ENCODE data around the gene SNRNP40. TPM values are rescaled to one million over a fixed set of nuclear protein-coding genes. Genes with fewer than 3 reads are reported as not detected.

The SNRNP40 gene
- total RNA-seq (2014; rRNA removed; shearing (Covaris generic)), result 163 and 207 TPM in 2 replicates
- polyA plus RNA-seq (2015; cell fraction: cytosol; rRNA removed), result 66.6 and 75.2 TPM in 2 replicates
- 75.9 and 84.8 TPM in 2 replicates for polyA plus RNA-seq (2015; cell fraction: nucleus; rRNA removed)

DNA sequence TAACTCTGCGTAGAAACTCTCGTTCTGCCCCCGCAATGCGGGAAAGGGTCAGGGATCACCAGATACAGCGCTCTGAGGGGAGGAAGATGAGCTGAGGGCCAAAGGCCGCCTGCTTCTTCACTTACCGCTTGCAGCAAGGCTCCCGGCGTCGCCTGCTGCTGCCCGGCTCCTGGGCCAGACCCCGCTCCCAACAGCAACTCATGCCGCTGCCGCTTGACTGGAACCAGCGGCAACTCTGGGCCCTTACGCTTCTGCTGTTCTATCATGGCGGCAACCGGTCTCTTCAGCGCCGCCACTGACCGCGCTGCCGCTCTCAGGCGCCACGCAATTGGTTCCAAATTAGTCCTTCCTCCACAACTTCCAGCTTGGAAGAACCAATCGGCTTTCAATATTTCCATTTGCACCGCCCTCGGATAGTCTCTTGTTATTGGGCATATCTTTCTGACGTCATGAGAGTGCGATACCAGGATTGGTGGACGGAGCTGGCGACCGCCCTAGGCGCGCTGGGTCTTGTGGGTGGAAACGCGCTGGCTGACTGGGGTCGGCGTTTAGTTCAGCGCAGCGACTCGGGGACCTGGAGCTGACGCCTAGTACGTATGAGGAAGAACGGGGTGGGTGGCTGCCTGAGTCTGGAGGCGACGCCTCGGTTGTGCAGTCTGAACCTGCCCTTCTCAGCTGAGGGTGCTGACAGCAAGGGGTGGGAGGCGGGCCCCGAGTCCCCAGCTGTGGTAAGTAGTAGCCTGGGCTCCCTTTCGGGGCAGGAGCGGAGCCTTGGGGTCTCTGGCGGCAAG is at the start of gene SNRNP40, which contains the start of gene ZCCHC17:
TSS of gene SNRNP40 (minus strand) at position 303 of the 791 bp plus-strand sequence. CDS start at position 266, 37 bp downstream.
TSS of gene ZCCHC17 (plus strand) at position 547 of the 791 bp plus-strand sequence. CDS start 13,067 bp downstream, outside the sequence.
- peak; percentile 99 for DNase-seq (ENCODE audit: low read depth)

DNA sequence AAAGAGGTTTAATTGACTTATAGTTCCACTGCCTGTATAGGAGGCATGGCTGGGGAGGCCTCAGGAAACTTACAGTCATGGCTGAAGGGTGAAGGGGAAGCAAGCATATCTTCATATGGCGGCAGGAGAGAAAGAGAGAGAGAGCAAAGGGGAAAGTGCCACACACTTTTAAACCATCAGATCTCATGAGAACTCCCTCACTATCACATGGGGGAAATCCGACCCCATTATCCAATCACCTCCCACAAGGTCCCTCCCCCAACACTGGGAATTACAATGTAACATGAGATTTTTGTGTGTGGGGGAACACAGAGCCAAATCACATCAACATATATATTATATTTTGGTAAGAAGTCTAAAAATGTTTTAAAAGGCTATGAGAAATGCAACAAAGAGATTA is 49.0 kb upstream of the SNRNP40 start:
- no peak for DNase-seq (ENCODE audit: low read depth)

DNA sequence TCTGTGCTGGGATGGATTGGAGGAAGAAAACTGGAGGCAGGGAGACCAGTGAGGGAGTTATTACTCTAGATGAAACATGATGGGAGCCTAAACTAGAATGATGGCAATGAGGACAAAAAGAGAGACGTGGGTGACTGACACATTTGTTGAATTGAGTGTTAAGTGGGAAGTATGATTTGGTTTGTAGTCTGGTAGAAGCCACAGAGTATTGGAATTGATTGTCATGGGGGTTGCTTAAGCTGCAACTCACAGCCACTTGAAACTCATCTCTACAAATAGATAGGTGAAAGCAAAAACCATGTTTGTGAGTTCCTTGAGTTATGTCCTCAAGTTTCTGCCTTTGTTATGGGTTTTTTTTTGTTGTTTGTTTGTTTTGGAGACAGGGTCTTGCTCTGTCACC is 47.9 kb upstream of the SNRNP40 start:
- no peak for DNase-seq (ENCODE audit: low read depth)

DNA sequence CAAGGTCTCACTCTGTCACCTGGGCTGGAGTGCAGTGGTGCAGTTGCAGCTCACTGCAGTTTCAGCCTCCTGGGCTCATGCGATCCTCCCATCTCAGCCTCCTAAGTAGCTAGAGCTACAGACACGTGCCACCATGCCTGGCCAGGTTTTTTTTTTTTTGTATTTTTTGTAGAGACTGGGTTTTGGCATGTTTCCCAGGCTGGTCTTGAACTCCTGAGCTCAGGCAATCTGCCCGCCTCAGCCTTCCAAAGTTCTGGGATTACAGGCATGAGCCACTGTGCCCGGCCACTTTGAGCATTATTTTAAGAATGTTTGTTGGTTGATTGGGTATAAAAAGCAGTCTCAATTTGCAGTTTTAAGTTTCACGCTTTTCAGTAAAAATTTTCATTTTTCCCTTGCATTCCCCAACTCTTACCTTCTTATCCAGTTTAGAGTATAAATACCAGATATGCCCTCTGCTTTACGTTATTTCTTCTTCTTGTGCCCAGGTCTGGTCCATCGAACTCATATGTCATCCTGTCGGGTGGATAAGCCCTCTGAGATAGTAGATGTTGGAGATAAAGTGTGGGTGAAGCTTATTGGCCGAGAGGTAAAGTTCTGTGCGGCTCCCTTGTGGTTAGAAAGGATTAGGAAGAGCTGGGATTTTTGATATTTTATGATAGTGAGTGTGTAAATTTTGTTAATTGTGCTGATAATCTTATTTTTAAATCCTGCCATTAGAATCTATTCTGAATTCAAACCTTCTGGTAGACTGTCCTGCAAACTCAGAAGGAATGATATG is 40.3 kb upstream of the SNRNP40 start:
- DNase-seq (ENCODE audit: low read depth), result no peak

DNA sequence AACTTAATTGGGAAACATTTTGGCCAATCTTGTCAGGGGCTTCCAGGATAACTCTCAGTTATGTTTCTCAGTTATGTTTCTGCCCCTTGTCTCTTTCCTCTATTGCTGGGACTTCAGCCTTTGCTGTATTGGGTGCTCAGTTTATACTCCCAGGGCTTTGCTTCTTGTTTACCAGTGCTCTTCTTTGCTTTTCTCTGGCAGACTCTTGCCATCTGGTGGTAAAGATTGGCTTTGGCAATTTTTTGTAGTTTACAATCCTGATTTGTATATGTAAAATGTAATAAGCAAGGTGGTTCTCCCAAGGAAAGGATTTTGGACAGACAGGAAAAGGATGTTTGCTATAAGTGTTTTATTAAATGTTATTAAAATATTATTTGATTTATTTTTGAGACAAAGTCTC is 38.4 kb upstream of the SNRNP40 start:
- DNase-seq (ENCODE audit: low read depth), result peak; percentile 58

DNA sequence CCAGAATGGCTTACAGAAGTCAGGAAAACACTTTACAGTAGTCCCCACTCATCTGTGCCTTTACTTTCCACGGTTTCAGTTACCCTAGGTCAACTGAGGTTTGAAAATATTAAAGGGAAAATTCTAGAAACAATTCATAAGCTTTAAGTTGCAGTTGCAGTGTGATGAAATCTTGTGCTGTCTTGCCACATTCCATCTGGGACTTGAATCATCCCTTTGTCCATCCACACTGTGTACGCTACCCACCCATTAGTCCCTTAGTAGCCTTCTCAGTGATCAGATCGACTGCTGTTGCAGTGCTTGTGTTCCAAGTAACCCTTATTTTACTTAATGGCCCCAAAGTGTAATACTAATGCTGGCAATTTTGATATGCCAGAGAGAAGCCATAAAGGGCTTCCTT is 30.8 kb upstream of the SNRNP40 start:
- no peak for DNase-seq (ENCODE audit: low read depth)

DNA sequence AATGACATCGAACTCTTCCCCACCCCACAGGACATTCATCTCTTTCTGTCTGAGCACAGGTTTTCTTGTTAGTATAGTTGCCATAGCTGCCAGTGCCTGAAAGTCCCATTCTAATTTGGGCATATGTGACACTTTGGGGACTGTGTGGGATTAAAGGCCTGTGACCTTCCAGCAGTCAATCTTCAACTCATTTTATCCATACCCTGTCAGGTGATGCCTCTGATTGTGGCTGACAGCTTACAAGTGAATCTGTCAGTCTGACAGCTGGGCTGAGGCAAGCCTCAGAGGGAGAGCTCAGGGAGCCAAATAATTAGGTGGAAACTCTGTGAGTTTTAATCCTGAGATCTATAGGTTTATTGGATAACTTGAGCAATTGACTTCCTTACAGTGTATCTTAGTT is 29.9 kb upstream of the SNRNP40 start:
- no peak for DNase-seq (ENCODE audit: low read depth)

DNA sequence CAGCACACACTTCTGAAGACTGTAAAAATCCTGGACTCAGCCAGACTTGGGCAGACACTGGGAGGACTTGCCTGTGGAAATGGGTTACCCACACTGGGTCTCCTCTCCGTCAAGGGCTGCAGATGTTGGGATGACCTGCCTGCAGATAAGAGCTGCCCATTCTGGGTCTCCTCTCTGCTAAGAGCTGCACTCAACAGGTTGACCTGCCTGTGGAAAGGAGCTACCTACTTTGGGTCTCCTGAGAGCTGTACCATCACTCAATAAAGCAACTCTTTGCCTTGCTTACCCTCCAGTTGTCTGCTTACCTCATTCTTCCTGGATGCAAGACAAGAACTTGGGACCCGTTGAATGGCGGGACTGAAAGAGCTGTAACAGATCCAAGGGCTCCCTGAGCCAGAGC is 28.4 kb upstream of the SNRNP40 start:
- DNase-seq (ENCODE audit: low read depth), result no peak

DNA sequence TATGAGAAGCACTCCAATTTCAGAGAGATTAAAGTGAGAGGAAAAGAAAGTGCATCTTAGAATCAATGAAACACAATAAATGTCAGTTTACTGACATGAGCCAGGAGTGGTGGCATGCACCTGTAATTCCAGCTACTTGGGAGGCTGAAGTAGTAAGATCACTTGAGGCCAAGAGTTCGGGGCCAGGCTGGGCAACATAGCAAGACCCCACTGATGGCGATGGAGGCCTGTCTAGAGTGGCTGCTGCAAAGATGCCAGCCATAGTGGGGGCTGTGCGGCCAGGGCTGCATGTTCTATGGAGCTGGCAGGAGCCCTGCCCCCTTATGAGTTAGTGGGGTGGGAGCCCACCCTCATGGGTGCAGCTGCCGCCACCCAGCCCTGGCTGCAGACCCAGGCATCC is 27.5 kb upstream of the SNRNP40 start:
- DNase-seq (ENCODE audit: low read depth), result no peak

DNA sequence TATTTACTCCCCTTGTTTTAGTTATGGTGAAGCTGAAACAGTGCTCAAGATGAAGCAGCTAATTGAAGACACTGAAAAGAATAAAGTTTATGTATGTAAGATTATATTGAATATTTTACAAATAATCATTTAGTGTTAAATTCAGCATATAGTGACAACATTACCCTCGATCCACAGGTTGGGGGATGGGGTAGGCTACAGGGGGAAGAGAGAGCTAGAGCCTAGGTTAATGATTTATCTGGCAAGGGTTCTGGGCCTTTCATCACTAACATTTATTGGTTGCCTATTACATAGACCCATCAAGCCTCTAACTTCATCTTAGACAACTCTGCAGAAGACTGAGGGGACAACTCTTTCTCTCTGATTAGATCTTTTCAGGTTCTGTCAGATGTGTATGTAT is 21.6 kb upstream of the SNRNP40 start:
- no peak for DNase-seq (ENCODE audit: low read depth)

DNA sequence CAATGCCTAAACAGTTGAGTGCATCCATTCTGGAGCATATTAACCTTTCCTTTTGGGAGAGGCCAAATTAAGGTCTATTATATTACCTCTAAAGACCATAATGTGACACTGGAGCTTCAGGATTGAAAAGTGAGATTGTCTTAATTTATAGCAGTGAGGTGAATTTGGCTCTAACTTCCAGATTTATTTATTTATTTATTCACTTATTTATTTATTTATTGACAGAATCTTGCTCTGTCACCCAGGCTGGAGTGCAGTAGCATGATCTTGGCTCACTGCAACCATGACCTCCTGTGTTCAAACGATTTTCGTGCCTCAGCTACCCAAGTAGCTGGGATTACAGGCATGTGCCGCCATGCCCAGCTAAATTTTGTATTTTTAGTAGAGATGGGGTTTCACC is 19.3 kb upstream of the SNRNP40 start:
- no peak for DNase-seq (ENCODE audit: low read depth)

DNA sequence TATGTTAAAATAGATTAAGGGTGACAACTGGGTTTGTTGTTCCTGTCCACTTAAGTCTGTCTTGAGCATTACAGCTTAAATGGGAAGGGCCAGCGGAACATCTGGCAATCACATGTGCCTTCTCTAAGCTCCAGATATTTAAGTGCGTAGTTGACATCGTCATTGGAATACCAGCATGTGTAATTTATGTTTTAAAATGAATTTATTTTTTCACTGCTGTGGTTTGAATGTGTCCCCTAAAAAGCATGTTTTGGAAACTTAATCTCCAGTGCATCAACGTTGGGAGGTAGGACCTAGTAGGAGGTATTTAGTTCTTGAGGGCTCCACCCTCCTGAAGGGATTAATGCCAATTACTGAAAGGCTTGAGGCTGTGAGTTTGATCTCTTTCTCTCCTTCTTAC is 13.6 kb upstream of the SNRNP40 start:
- no peak for DNase-seq (ENCODE audit: low read depth)

DNA sequence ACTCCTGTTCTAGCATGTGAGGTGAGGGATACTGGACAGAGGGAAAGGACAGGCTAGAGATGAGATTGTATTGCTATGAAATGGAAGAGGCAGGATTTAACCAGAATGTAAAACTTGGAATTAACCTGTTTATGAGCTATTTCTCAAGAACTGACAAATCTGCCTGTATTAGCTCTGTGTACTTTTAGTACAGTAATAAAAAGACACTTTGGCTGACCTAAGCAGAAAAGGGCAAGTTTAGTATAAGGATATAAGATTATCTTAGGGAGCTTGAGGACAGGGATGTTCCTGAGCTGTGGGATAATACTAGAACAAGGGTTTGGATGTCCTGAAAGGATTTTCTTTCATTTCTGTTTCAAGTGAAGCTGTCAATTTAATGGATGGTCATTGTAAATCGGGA is 11.4 kb upstream of the SNRNP40 start:
- DNase-seq (ENCODE audit: low read depth), result no peak

DNA sequence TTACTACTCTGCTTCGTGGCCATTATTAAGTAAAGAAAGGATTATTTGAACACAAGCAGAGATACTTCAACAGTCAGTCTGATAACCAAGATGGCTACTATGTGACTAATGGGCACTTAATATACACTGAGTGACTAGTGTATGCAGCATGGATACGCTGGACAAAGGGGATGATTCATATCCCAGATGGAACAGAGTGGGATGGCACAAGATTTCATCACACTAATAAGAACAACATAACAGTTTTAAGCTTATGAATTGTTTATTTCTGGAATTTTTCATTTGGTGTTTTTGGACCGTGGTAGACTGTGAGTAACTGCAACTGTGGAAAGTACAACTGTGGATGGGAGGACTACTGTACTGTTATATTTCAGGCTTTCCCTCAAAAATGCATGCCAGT is 9.7 kb upstream of the SNRNP40 start:
- DNase-seq (ENCODE audit: low read depth), result peak; percentile 76

DNA sequence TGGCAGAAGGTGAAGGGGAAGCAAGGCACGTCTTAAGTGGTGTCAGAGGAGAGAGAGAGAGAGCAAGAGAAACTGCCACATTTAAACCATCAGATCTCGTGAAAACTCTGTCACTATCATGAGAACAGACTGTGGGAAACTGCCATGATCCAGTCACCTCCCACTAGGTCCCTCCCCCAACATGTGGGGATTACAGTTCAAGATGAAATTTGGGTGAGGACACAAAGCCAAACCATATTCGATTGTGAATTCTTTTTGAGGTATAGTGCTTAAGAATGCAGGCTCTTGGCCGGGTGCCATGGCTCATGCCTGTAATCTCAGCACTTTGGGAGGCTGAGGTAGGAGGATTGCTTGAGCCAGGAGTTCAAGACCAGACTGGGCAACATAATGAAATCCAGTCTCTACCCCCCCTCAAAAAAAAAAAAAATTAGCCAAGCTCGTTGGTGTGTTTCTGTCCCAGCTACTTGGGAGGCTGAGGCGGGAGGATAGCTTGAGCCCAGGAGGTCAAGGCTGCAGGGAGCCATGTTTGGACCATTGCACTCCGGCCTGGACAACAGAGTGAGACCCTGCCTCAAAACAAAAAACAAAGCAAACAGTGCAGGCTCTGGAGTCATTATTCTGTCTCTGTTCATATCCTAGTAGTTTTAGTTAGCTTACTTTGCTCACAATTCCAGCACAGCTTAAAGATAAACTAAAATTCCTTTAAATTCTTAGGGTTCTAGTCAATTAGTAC is 6.3 kb upstream of the SNRNP40 start:
- DNase-seq (ENCODE audit: low read depth), result no peak

DNA sequence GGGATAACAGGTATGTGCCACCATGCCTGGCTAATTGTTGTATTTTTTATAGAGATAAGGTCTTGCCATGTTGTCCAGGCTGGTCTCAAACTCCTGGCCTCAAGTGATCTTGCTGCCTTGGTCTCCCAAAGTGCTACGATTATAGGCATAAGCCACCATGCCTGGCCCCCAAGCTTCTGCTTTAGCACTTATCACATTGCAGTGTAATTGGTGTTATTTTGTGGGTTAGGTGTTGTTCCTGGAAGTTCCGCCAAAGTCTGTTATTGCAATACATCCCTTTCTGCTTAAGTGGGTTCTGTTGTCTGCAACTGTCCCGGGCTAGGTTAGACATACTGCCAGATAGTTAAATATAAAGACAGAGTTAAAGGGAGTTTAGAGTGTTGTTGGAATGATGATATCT is 3.6 kb upstream of the SNRNP40 start:
- no peak for DNase-seq (ENCODE audit: low read depth)

DNA sequence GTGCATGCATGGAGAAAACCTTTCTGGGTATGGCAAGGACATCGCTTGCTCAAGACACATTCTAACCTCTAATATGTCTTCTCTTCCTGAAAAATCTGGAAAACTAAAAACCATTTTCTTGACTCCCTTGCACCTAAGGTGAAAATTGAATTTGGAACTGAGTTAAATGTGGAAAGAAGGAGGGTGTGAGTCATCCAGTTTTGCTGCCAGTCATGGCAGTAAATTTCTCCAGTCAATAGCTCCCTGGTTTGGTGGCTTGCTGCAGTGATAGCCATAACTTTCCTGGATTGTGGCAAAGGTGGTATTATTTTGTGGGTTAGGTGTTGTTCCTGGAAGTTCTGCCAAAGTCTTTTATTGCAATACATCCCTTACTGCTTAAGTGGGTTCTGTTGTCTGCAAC is 2.8 kb upstream of the SNRNP40 start:
- DNase-seq (ENCODE audit: low read depth), result no peak

DNA sequence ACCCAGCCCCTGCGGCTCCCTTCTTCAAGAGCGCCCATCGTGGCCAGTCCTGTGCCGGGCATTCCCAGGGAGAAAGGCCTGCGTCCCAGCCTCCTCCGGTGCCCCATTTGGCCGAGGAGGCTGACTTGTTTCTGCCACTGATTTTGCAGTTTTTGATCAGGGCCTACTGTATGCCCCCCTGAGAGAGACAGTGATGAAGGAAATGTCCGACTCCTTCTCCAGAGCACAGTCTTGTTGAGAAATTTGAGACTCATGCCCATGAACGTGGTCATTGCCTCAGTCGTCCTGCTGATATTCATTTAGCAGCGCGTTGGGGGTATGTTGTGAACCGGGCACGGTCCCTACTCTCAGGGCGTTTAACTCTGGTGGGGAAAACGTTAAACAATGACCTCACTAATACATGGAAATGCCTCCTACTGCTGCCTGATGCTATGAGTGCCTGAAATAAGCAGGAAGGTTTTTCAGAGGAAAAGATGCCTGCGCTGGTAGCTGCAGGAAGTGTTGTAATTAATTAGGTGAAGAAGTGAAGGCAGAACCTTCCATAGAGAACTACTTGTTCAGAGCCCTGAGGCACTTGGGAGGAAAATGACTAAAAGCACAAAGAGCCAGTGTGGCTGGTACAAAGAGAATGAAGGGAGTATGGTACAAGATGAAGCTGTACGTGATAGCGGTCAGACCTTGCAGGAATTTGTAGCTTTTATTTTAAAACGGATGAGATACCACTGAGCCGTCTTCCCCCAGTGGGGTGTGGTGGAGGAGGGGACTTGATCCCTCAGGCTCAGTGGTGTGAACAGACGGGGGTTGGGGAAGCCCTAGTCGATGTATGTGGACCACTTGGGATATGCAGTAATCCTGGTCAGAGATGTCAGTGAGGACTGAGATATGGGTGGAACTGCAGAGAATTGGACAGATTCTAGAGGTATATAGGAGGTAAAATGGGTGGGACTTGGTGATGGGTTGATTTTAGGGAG is 974 bp upstream of the SNRNP40 start:
- no peak for DNase-seq (ENCODE audit: low read depth)

DNA sequence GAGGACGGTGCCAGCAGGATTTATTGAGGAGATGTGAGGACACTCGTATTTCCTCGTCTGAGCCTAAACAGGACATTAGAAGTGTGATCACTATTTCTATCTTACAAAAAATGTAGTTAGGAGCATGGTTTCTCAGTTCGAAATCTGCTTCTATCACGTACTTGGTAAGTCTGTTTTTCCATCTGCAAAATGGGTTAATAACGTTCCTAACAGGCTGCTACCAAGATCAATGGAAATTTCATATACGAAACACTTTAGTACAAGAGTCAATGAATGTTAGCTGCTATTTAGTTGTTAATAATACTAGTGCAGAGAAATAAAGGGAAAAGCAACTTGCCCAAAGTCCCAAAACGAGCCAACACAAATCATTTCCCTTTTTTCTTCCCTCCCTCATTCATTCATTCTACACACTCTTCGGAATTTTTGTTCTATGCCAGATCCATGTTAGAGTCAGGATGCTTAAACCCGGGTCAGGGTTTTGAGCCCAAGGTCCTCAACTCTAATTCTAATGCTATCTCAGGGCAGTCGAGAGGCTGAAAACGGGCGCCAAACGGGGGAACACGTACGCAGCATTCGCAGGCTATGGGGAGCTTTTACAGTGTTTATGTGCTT is 608 bp downstream of the SNRNP40 start:
- DNase-seq (ENCODE audit: low read depth), result no peak

DNA sequence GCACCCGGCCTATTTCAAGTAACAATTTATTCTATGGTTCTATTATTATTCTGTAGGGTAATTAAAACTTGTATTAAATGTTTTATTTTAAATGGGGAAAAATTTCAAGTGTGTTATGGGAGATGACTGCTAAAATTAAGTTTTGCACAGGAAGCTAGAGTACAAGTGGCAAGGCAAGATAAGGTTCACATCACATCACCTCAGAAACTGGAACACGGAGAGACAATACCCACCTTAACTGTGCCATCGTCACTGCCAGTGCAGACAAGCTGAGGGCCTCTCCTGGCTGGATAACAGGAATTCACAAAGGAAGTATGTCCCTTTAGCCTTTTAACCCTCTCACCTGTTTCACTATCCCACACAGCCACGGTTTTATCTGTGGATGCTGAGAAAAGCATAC is 7.6 kb downstream of the SNRNP40 start:
- DNase-seq (ENCODE audit: low read depth), result no peak
